GM21381 (cell line): Measurements from ENCODE around the gene GNB1.
"Not testable (repeated sequence)": the region's sequence is repeated elsewhere in the genome, so short reads cannot be mapped to it uniquely, and the experiment has no call there.

Experiments used
- ATAC-seq: cut with Tn5 transposase; IDR thresholded peaks from one replicate; pipeline ENCODE4 v1.9.1; 2021; ENCODE audit warnings: mild to moderate bottlenecking, moderate library complexity; ENCODE audit not compliant: unreplicated experiment

The GNB1 gene

GRCh38 chr1:1890506-1891348 is at the start of gene GNB1:
Gene GNB1, minus strand, starts transcription at chr1:1891087. Its CDS starts 65,634 bp downstream, at chr1:1825453.
- ATAC-seq: peak; percentile 69

- no peak for ATAC-seq
Measured at GRCh38 chr1:1940123-1940425, 49.2 kb upstream of the GNB1 start.

- ATAC-seq: no peak
Measured at GRCh38 chr1:1939296-1940122, 48.6 kb upstream of the GNB1 start.

GRCh38 chr1:1938613-1939295 is 47.9 kb upstream of the GNB1 start:
- no peak for ATAC-seq

GRCh38 chr1:1938276-1938573 is 47.3 kb upstream of the GNB1 start:
- no peak for ATAC-seq

GRCh38 chr1:1937549-1938275 is 46.8 kb upstream of the GNB1 start:
- no peak for ATAC-seq

GRCh38 chr1:1937061-1937460 is 46.2 kb upstream of the GNB1 start:
- ATAC-seq: no peak

- not testable (repeated sequence) for ATAC-seq
Measured at GRCh38 chr1:1934848-1935247, 44.0 kb upstream of the GNB1 start.

GRCh38 chr1:1929639-1930545 is 39.0 kb upstream of the GNB1 start:
- no peak for ATAC-seq

GRCh38 chr1:1929102-1929638 is 38.3 kb upstream of the GNB1 start:
- ATAC-seq: no peak

- ATAC-seq: no peak
Measured at GRCh38 chr1:1928231-1929101, 37.6 kb upstream of the GNB1 start.

- no peak for ATAC-seq
Measured at GRCh38 chr1:1927751-1928150, 36.9 kb upstream of the GNB1 start.

GRCh38 chr1:1926886-1927660 is 36.2 kb upstream of the GNB1 start:
- no peak for ATAC-seq

- no peak for ATAC-seq
Measured at GRCh38 chr1:1926346-1926811, 35.5 kb upstream of the GNB1 start.

GRCh38 chr1:1925437-1926345 is 34.8 kb upstream of the GNB1 start:
- ATAC-seq: no peak

- ATAC-seq: no peak
Measured at GRCh38 chr1:1924849-1925248, 34.0 kb upstream of the GNB1 start.

- ATAC-seq: no peak
Measured at GRCh38 chr1:1924386-1924785, 33.5 kb upstream of the GNB1 start.
